ENCODE data around the gene CDR2L.

GRCh38 chr17:74994440-74994839, 7.0 kb downstream of the CDR2L start:
- no peak for TF ChIP-seq CTCF (IDR thresholded peaks at IDR 0.05)
- no peak for TF ChIP-seq POLR2AphosphoS5 (IDR thresholded peaks at IDR 0.05)
- no peak for TF ChIP-seq POLR2A (IDR thresholded peaks at IDR 0.05)

Data from stomach (tissue), 4 donors.